Coronary artery (tissue), 2 donors: ENCODE data around the gene GYG1.
"Not testable (repeated sequence)": the region's sequence is repeated elsewhere in the genome, so short reads cannot be mapped to it uniquely, and the experiment has no call there.

Experiments used
- DNase-seq: peaks from one replicate; pipeline ENCODE4 v3.0.0-alpha.2; 2017; ENCODE audit warnings: low spot score
- H3K27ac ChIP-seq, 2 donors: fragments of 200-600 bp; sonication (generic); one replicate each; pipeline ENCODE4 v1.5.1; 2016 to 2019
- H3K4me3 ChIP-seq: fragments of 200-600 bp; sonication (generic); 2 replicates; pipeline ENCODE4 v1.5.1; 2016; ENCODE audit warnings: mild to moderate bottlenecking, moderate library complexity
- CTCF ChIP-seq: fragments of 200-600 bp; sonication (generic); IDR thresholded peaks from one replicate; pipeline ENCODE4 v1.5.1; 2019; ENCODE audit warnings: antibody characterized with exemption

The GYG1 gene

GRCh38 chr3:148968321-148968720 lies 23.0 kb upstream of the GYG1 start:
- no peak overlapping the region for H3K4me3 ChIP-seq
- no peak overlapping the region for H3K27ac ChIP-seq
- no peak for TF ChIP-seq CTCF
- no peak for DNase-seq

GRCh38 chr3:148970271-148970670 lies 21.1 kb upstream of the GYG1 start:
- no peak for TF ChIP-seq CTCF

GRCh38 chr3:148971401-148972163 lies 19.8 kb upstream of the GYG1 start:
- DNase-seq = no peak
- TF ChIP-seq CTCF = no peak
- H3K27ac ChIP-seq = peak overlapping the region; percentile 23 to 60
- H3K4me3 ChIP-seq = no peak overlapping the region

More at GRCh38 chr3:148970271-148970670, 21.1 kb upstream of the GYG1 start:
- no peak overlapping the region for H3K27ac ChIP-seq
- no peak for DNase-seq
- no peak overlapping the region for H3K4me3 ChIP-seq

GRCh38 chr3:148974726-148975125 lies 16.6 kb upstream of the GYG1 start:
- peak overlapping the region; percentile 48 for H3K4me3 ChIP-seq
- DNase-seq = no peak
- no peak for TF ChIP-seq CTCF
- peak overlapping the region; percentile 57 to 77 for H3K27ac ChIP-seq

GRCh38 chr3:148975248-148975647 lies 16.1 kb upstream of the GYG1 start:
- Histone ChIP-seq H3K4me3 (peak overlapping the region; percentile 48), H3K27ac (peak overlapping the region; percentile 57 to 77)
- no peak for TF ChIP-seq CTCF
- no peak for DNase-seq

GRCh38 chr3:148975696-148976095 lies 15.6 kb upstream of the GYG1 start:
- no peak for DNase-seq
- H3K4me3 ChIP-seq = peak overlapping the region; percentile 48
- no peak for TF ChIP-seq CTCF
- H3K27ac ChIP-seq = peak overlapping the region; percentile 57 to 77

GRCh38 chr3:148981273-148981672 lies 10.1 kb upstream of the GYG1 start:
- Histone ChIP-seq H3K4me3 (no peak overlapping the region), H3K27ac (no peak overlapping the region)
- no peak for DNase-seq
- no peak for TF ChIP-seq CTCF

- DNase-seq, H3K27ac ChIP-seq, H3K4me3 ChIP-seq: not testable (repeated sequence)
Measured at GRCh38 chr3:148987551-148987950, 3.8 kb upstream of the GYG1 start.
